HG02798 (cell line): ENCODE measurements around the gene ASPSCR1.

Experiments
- ATAC-seq: cut with Tn5 transposase; IDR thresholded peaks from one replicate; pipeline ENCODE4 v1.9.1; 2021; ENCODE audit warnings: mild to moderate bottlenecking; ENCODE audit not compliant: unreplicated experiment, poor library complexity

Gene ASPSCR1

DNA sequence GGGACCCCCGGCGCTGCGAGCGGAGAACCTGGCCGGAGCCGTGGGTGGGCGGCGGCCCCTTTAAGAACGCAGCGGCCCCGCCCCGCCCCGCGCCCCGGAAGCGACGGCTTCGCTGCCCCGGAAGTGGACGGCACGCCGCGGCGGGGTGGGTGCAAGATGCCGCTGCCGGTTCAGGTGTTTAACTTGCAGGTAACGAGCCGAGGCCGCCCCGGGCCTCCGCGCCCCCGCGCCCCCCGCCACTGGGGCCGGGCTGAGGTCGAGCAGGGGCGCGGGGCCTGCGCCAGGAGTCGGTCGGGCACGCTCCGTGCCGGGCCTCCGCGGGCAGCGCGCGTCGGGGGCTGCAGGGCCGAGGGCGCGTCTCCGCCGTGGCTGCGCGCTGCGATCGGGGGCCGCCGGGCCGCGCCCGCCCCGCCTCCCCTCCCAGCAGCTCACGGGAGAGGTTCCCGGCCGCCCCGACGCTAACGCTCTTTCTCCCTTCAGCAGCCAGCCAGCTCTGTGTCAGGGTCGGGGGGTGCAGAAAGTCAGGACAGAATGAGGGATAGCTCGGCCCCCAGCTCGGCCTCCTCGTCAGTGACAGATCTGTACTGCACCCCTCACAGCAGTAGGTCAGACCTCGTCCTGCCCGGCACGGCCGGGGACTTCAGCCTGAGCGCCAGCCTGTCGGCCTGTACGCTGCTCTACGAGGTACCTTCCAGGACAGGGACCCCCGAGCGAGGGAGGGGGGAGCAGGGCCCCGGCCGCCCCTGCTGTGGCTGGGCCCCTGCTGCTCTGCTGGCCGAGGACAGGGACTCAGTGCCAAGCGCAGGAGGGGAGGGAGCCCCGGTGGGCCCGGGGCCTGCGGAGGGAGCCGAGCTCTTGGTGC, 74.6 kb downstream of the ASPSCR1 start, which contains the start of the genes GPS1 and RFNG:
Gene GPS1 (plus strand): TSS at position 123 of the 862 bp plus-strand sequence. CDS start 34 bp downstream, at position 157.
Gene RFNG (minus strand): TSS at position 36 of the 862 bp plus-strand sequence. CDS start 45 bp downstream, outside the sequence.
- peak; percentile 66 for ATAC-seq

DNA sequence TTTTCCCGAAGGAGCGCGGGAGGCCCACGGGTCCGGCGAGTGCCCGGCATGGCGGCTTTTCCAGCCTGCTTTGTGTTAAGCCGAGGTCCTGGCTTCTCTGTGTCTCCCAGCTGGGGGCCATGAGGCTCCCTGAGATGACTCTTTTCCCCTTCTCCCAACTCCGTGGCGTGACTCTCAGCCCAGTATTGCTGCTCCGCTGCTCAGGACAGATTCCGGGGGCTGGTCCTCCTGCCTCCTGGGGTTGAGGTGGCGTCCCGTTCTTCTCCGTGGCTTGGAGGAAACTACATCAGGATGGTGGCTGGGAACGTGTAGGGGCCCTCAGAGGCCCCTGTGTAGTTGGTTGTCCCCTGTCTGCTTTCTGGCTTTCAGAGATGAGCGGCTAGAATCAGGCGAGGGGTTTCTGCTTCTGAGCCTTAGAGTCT, 75.2 kb downstream of the ASPSCR1 start:
- ATAC-seq = no peak

DNA sequence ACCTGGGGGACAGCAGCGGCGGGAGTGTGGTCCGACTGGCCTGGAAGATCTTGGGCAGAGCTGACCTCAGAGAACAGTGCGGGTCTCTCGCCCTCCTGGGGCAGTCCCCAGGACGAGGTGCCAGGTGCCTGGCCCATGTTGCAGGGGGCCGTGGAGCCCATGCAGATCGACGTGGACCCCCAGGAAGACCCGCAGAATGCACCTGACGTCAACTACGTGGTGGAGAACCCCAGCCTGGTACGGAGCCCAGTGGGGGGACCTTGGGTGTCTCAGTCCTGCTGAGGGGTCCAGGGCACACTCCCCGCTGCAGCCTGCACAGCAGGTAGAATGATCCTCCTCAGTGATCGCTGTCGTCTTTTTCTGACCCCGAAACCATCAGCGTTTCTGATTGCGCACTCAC, 75.7 kb downstream of the ASPSCR1 start:
- no peak for ATAC-seq

DNA sequence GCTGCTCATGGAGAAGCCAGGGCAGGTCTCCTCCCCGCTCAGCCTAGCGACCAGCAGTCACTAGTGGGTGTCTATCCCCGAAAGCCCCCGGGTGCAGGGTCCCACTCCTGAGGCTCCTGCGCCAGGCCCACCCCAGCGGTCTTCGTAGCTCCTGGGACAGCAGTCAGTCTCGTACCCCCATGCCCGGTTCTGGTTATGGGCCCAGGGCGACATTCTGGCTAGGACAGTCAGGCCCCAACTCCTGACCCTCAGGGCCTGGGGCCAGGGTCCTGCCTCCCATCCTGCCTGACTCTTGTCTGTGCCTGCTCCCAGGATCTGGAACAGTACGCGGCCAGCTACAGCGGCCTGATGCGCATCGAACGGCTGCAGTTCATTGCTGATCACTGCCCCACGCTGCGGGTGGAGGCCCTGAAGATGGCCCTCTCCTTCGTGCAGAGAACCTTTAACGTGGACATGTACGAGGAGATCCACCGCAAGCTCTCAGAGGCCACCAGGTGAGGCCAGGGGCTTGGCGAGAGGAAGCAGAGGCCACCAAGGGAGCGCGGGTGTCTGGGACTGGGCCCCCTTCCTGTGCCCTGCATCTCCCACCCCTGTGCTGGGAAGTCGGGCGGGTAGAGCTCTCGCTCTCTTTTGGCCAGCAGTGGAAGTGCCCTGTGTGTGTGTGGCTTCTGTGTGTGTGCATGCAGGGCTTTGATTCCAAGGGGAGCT, 76.3 kb downstream of the ASPSCR1 start:
- ATAC-seq = no peak

DNA sequence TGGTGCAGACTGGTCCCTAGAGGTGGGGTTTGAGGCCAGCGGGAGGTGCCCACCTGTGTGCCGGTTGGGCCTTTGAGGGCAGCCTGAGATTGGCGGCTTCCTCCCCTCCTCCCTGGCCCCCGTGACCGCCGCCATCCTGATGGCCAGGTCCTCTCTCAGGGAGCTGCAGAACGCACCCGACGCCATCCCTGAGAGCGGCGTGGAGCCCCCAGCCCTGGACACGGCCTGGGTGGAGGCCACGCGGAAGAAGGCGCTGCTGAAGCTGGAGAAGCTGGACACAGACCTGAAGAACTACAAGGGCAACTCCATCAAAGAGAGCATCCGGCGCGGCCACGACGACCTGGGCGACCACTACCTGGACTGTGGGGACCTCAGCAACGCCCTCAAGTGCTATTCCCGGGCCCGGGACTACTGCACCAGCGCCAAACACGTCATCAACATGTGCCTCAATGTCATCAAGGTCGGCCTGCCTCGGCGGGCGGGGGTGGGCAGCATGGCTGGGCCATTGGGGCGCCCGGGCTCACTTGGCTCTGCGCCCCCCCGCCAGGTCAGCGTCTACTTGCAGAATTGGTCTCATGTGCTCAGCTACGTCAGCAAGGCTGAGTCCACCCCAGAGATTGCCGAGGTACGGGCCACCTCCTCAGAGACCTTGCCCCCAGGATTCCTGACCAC, 77.1 kb downstream of the ASPSCR1 start:
- no peak for ATAC-seq

DNA sequence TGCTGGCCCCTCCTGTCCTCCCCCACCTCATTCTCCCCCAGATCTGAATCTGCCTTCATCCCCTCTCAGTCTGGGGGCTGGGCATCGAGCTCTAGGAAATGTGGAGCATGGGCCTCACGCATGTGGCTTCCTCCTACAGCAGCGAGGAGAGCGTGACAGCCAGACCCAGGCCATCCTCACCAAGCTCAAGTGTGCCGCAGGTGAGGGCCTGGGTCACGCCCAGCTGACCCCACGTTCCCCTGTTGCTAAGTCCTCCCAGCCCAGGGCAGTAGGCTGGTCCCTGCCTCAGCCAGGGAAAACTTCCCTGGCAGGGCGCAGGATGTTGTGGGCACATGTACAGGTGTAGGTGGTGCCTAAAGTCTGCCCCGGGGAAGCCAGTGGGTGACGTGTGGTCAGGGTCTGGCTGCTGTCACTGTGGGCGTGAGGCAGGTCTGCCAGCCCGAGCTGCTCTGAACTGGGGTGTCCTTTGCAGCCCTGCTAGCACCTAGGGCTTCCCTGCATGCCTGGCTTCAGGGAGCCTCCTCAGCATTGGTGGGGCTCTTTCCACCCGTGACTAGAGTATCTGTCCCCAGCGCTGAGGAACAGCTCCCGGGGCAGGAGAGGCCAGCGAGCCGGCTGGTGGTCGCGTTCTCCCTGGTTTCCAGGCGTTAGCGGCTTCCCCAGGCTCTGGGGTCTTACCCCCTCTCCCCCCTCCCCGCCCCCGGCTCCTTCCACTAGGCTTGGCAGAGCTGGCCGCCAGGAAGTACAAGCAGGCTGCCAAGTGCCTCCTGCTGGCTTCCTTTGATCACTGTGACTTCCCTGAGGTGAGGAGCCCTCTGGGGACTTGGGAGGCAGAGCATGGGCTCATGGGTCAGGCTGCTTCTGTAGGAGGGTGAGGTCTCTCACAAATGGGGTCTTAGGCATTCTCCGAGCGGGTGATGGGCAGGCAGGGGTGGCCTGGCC, 77.9 kb downstream of the ASPSCR1 start:
- ATAC-seq = no peak

DNA sequence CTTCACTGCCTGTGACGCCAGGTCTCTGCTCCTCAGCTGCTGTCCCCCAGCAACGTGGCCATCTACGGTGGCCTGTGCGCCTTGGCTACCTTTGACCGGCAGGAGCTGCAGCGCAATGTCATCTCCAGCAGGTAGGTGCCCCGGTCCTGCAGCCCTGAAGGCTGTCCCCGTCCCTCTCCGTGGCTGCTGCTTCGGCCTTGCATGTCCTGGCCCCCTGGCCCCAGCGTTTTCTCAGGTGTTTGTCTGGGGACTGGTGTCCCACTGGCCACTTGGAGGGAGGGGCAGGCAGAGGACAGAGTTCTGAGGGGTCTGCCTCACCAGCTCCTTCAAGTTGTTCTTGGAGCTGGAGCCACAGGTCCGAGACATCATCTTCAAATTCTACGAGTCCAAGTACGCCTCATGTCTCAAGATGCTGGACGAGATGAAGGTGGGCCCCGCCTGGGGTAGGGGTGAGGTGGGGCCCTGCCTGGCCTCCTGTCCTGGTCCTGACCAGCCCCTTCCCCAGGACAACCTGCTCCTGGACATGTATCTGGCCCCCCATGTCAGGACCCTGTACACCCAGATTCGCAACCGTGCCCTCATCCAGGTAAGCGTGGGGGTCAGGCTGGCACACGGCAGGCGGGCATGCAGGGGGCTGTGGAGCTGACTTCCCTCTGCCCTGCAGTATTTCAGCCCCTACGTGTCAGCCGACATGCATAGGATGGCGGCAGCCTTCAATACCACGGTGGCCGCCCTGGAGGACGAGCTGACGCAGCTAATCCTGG, 78.7 kb downstream of the ASPSCR1 start:
- no peak for ATAC-seq

DNA sequence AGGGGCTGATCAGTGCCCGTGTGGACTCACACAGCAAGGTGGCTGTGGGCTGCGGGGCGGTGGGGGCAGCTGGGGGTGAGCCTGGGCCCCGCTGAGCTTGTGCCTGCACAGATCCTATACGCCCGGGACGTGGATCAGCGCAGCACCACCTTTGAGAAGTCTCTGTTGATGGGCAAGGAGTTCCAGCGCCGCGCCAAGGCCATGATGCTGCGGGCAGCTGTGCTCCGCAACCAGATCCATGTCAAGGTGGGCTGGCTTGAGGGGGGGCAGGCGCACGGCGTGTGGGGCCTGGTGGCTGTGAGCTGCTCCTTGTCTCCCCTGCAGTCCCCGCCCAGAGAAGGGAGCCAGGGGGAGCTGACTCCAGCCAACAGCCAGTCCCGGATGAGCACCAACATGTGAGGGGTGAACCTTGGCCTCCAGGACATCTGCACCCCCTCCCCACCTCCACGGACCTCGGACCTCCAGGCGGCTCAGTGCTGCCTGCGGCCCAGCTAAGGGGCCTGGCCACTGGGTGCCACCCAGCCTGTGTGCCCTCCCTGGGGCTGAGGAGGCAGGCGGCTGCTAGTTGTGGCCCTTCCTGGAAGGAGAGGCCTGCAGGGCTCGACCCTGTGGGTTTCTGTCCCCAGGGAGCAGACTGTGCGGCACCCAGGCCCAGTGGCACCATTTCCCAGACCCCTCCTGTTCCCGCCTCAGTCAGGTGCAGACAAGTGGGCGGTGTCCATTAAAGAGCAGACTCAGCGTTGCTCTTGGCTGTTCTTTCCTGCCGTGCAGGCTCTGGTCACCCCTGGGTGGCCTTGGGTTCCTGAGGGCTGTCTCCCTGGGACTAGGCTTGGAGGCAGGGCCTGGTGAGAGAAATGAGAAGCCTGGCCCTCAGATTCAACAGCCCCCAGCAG, 79.5 kb downstream of the ASPSCR1 start:
- ATAC-seq = no peak

DNA sequence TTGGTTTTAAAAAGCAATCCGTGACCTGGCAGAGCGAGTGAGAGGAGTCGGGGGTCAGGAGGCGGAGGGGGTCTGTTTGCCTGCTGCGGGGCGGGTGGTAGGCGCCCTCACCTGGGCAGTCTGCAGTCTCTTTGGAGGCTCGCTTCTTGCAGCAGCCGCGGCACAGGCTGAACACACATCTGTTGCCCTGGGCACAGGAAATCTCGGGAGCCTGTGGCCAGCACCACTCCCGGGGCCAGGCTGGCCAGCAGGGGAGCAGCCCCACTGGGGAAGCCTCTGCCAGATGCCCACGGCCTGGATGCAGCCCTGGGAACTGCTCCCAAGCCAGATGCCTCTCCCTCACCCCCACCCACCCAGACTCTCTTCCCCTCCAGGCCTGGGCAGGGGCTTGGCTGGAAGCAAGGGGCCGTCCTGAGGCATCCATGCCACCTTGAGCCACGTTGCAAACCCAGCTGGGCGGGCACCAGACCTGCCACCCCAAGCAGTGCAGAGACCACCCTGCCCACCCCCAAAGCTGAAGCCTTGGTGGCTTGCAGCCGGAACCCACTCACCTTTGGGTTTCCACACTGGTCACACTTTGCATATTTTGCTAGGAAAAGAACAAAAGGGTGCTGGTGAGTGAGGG, 80.9 kb downstream of the ASPSCR1 start:
- ATAC-seq = no peak

DNA sequence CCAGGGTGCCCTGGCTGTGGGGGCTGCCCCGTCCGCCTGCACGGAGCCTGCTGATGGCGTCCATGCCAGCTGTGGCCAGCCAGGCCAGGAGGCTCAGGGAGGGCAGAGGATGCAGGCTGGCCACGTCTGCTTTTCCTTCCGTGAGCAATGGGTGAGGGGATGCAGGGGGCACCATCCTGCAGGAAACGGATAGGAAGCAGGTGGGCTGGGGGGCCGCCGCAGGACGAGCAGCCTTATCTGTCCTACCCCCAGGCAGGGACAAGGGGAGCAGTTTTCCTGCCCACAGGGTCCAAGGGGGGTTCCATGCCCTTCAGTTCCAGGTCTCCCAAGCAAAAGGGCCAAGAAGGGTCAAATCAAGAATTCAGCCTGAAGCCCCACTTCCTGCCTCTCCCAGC, 81.4 kb downstream of the ASPSCR1 start:
- ATAC-seq = no peak

DNA sequence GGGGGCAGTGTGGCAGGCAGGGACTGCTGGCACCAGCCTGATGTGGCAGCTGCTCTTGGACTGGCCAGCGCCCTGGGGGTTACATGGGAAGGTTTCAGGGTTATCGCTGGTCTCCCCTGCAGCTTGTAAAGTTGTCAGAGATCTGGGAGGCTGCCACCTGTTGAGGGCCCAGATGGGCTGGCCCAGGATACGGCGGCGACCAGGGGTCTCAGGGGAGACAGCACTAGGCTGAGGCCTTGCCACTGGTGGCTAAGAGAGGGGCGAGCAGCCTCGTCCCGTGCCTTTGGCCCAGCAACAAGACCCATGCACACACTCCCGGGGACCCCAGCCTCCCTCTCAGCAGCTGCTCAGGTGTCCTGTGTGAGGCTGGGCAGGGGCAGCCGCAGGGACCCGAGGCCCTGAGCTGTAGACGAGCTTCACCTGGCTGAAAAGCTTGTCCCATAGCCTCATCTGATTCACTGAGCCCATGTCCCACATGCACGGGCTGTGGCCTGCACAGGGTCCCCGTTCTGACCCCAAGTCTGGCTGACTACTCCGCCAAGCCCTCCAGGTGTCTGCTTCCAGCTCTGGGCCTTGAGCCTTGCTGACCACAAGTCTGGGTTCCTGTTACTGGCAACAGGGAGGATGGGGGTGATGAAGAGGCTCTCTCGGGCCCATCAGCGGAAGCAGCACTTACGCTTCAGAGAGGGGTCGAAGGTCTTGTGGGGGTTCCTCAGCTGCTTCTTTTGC, 82.0 kb downstream of the ASPSCR1 start:
- ATAC-seq = no peak

DNA sequence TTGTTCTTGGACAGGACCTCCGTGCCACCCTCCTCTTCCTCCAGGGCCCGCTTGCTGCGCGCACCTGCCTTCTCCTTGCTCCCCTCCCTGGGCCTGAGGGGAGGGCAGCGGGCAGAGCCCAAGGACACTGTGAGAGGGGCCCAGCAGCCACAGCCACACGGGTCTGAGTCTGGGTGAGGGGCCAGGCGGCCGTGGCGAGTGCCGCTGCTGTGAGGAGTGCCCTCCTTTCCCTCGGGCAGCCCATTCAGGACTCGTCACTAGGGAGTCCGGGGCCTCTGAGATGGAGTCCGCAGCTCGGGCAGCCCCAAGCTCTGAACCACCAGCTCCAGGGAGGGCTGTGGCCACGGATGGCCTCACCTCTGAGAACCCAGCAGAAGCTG, 82.6 kb downstream of the ASPSCR1 start:
- no peak for ATAC-seq

DNA sequence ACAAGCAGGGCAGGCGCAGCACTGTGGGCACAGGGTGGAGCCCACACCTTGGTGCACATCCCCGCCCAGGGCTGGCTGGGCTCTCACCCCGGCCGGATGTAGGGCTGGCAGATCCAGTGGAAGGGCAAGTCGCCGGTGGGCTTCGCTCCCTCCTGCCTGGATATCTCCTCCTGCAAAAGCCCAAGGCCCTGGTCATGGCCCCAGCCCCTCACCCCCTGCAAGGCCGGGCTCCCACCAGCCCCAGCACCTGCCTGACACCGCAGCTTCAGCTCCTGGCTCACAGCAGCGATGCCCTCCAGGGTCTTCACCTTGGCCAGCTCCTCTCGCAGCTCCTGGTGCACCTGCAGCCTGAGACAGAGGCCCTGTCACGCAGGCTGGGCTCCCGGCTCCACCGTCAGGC, 83.2 kb downstream of the ASPSCR1 start:
- ATAC-seq = no peak

DNA sequence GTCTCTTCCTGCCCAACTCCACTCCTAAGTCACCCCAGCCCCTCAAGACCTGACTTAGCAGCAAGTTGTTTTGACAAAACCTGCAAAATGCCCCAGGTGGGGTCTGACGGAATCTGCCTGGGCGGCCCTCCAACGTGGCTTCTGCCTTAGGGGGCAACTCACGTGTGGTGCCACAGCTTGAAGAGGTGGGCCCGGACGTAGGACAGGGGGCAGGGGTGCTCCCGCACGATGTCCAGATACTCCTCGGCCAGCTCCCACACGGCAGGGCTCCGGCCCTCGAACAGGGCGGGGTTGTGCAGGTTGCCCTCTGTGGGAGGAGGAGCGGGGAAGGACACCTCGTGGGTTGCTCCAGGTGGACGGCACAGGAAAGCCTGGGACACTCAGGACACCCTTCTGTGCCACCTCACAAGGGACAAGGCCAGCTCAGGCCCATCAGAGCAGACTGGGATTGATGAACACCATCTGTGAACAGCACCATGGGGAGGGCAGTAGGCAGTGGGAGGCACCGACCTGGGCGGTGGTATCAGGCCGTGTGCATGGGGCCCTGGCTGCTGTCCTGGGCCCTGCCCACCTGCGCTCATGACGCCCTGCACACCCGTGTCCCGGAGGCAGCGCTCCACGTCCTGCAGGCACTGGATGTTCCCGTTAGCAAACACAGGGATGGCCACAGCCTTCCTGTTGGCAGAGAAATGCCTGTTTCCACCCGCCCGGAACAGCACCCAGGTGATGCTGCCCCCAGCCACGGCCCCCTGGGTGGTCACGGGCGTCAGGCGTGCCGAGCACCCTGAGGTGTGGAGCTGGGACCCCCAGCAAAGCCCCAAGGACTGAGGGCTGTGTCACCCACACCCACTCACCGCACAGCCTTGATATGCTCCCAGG, 83.9 kb downstream of the ASPSCR1 start:
- no peak for ATAC-seq

DNA sequence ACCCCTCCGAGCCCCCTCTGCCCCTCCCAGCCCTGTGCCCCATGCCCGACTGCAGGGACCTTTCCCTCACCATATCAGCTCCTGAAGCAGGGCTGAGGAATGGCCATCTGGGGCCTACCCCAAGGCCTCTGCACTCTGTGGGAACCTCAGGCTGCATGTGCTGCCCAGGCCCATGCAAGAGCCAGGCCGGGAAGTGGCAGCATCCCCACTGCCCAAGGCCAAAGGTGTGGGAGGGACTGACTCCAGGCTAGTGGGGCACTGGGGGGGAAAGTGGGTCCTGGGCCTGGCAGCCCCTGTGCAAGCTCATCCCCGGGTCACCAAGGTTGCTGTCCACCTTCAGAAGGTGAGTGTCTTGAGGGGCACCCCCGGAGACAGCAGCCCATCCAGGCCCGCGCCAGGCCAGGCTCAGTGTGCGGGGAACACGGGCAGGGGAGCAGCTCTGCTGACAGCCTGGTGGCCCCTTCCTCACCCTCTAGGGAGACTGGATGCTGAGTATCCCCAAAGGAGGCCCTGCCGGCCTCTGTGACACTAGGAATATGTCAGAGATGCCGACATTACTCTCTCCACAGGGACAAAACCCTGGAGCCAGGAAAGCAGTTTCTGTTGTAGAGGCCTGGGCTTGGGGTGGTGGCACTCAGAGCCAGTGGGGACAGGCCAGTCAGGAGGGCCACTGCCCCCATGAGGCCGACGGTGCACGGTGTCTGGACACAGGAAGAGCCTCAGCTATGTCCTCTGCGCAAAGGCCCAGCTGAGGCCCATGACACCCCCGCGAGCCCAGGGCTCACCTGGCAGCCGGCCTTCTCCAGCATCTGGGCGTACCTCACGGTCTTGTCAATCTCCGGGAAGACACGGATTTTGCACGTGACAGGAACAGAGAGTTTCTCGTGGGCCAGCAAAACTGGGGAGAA, 84.9 kb downstream of the ASPSCR1 start:
- no peak for ATAC-seq
